CD1c-positive myeloid dendritic cell (primary cell): ENCODE data around the gene INO80C.
"Not testable (repeated sequence)": the region's sequence is repeated elsewhere in the genome, so short reads cannot be mapped to it uniquely, and the experiment has no call there.

Experiments used
- DNase-seq: peaks from one replicate; pipeline ENCODE4 v3.0.0-alpha.2; 2016; ENCODE audit errors: extremely low spot score

The INO80C gene

GRCh38 chr18:35460736-35461161 lies 37.0 kb downstream of the INO80C start:
- peak; percentile 69 for DNase-seq

GRCh38 chr18:35459997-35460396 lies 37.8 kb downstream of the INO80C start:
- DNase-seq: peak; percentile 15

GRCh38 chr18:35458677-35459441 lies 38.9 kb downstream of the INO80C start:
- DNase-seq: no peak

GRCh38 chr18:35458271-35458670 lies 39.5 kb downstream of the INO80C start:
- DNase-seq: no peak

GRCh38 chr18:35457140-35457704 lies 40.5 kb downstream of the INO80C start:
- DNase-seq: no peak

GRCh38 chr18:35455926-35456763 lies 41.6 kb downstream of the INO80C start:
- DNase-seq: peak; percentile 51

- DNase-seq: no peak
These were observed 43.0 kb downstream of the INO80C start for GRCh38 chr18:35454803-35455202.

- not testable (repeated sequence) for DNase-seq
These were observed 44.7 kb downstream of the INO80C start for GRCh38 chr18:35453065-35453464.

- DNase-seq: no peak
These were observed 45.8 kb downstream of the INO80C start for GRCh38 chr18:35451916-35452315.

GRCh38 chr18:35451032-35451431 lies 46.7 kb downstream of the INO80C start:
- DNase-seq: no peak

GRCh38 chr18:35444636-35445035 lies 53.1 kb downstream of the INO80C start:
- DNase-seq: no peak

GRCh38 chr18:35443847-35444246 lies 53.9 kb downstream of the INO80C start:
- no peak for DNase-seq

- DNase-seq: peak; percentile 34
These were observed 54.3 kb downstream of the INO80C start for GRCh38 chr18:35443434-35443833.

- DNase-seq: no peak
These were observed 55.1 kb downstream of the INO80C start for GRCh38 chr18:35442701-35443100.

GRCh38 chr18:35441857-35442595 lies 55.7 kb downstream of the INO80C start:
- DNase-seq: no peak

- no peak for DNase-seq
These were observed 59.1 kb downstream of the INO80C start for GRCh38 chr18:35438480-35439234.

GRCh38 chr18:35437836-35438235 lies 59.9 kb downstream of the INO80C start:
- DNase-seq: no peak

- no peak for DNase-seq
These were observed 61.6 kb downstream of the INO80C start for GRCh38 chr18:35436076-35436649.

GRCh38 chr18:35435401-35435800 lies 62.4 kb downstream of the INO80C start:
- DNase-seq: no peak

GRCh38 chr18:35432565-35433001 lies 65.2 kb downstream of the INO80C start:
- DNase-seq: no peak

GRCh38 chr18:35431374-35431741 lies 66.4 kb downstream of the INO80C start:
- DNase-seq: no peak
